Astrocyte of the cerebellum (primary cell): ENCODE data around the gene SERPINB11.
"Not testable (repeated sequence)": the region's sequence is repeated elsewhere in the genome, so short reads cannot be mapped to it uniquely, and the experiment has no call there.

Experiments
- DNase-seq: peaks from one replicate; pipeline ENCODE4 v3.0.0-alpha.2; 2011; ENCODE audit warnings: low read depth
- H3K4me3 ChIP-seq: 2 replicates; pipeline ENCODE4 v1.5.1; 2011; ENCODE audit warnings: mild to moderate bottlenecking, low read depth, low read length, moderate library complexity
- in situ Hi-C: cut with HindIII; loops from 2 replicates; pipeline ENCODE4 v1.10.0; 2017; ENCODE audit warnings: low sequenced_read_pairs
- TF ChIP-seq, protein P1 (sequence below): IDR thresholded peaks from 2 replicates; pipeline ENCODE4 v1.5.1; 2012; ENCODE audit warnings: low read length, low read depth, moderate library complexity, mild to moderate bottlenecking; ENCODE audit errors: missing control alignments

SERPINB11 gene

DNA sequence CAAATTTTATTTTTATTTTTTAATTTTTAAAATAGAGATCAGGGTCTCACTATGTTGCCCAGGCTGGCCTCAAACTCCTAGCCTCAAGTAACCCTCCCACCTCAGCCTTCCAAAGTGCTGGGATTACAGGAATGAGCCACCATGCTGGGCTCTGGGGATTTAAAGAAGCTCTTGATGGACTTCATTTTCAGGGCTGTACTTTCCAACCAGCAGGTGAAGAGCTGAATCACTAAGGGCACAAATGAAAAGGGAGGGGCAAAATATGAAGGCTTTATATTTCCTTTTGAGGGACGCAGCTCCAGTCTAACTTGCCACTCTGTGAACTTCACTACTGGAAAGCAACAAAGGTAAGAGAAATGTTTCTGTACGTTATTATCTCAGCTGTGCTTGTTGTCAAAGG is at the start of gene SERPINB11:
Gene SERPINB11 (plus strand): TSS at position 301 of the 400 bp plus-strand sequence. CDS start 7,234 bp downstream, outside the sequence.
- in situ Hi-C loops, result no loop called here

GRCh38 chr18:63658920-63659319 is 43.8 kb upstream of the SERPINB11 start:
- H3K4me3 ChIP-seq, DNase-seq, in situ Hi-C loops: not testable (repeated sequence)

More for the DNA sequence above, at the start of gene SERPINB11:
- TF ChIP-seq, protein P1, sequence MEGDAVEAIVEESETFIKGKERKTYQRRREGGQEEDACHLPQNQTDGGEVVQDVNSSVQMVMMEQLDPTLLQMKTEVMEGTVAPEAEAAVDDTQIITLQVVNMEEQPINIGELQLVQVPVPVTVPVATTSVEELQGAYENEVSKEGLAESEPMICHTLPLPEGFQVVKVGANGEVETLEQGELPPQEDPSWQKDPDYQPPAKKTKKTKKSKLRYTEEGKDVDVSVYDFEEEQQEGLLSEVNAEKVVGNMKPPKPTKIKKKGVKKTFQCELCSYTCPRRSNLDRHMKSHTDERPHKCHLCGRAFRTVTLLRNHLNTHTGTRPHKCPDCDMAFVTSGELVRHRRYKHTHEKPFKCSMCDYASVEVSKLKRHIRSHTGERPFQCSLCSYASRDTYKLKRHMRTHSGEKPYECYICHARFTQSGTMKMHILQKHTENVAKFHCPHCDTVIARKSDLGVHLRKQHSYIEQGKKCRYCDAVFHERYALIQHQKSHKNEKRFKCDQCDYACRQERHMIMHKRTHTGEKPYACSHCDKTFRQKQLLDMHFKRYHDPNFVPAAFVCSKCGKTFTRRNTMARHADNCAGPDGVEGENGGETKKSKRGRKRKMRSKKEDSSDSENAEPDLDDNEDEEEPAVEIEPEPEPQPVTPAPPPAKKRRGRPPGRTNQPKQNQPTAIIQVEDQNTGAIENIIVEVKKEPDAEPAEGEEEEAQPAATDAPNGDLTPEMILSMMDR, result no peak
- no peak for DNase-seq
- no peak within 1 kb of the TSS for H3K4me3 ChIP-seq

DNA sequence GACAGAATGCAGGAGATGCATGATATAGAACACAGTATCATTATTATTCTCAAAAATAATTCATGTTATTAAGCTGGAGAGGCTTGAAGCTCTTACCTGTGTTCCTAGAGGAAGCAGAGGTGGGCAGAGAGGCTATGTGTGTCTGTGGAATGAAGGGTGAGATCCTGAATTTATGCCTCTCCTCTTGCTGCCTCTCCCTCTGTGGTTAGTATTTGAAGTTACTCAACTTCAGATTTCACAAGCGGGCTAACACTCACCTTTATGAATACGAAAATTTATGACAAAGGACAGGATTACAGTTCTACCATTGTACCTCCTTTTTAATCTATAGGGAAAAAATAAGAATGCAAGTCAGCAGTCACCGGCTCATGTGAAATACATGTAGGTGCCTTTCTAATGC is 41.0 kb upstream of the SERPINB11 start, which contains the start of gene SERPINB3:
Gene SERPINB3 (minus strand): TSS at position 144 of the 400 bp plus-strand sequence. CDS start 677 bp downstream, outside the sequence.
- DNase-seq, H3K4me3 ChIP-seq, in situ Hi-C loops: not testable (repeated sequence)

- H3K4me3 ChIP-seq, result no peak overlapping the region
- in situ Hi-C loops, result no loop called here
- no peak for DNase-seq
- TF ChIP-seq, protein P1, result no peak
Observed at GRCh38 chr18:63664571-63664970, 38.2 kb upstream of the SERPINB11 start.

- in situ Hi-C loops, result no loop called here
- H3K4me3 ChIP-seq, result no peak overlapping the region
- DNase-seq, result no peak
- TF ChIP-seq, protein P1, result no peak
Observed at GRCh38 chr18:63676526-63677323, 26.0 kb upstream of the SERPINB11 start.

DNA sequence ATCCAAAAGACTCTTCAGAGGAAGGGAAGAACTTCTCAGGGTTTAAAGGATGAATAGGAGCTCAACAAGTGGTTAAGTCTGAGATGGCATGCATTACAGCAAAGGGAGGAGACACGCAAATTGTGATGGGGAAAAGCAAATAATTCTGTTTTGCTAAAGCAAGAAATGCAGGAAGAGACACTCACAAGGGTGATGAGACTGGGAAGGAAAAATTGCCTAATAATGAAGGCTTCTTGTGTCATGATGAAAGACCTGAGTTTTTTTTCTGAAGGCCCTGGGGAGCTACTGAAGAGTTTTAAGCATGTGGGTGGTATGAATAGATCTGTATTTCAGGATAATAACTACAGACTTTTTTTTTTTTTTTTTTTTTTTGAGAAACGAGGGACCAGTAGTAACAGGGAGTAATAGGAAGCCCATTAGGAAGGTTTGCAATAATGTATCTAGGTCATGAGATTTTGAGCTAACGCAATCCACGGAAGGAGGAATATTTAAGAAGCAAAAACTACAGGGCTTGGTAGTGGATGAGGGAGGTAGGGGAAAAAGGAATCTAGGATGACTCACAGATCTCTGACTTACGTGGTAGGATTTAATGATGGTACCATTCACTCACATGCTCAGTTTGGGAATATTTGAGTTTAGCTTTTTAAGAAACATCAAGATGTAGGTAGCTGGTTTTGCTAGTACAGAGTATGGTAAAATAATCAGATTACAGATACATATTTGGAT is 25.1 kb upstream of the SERPINB11 start:
- TF ChIP-seq, protein P1, result no peak

DNA sequence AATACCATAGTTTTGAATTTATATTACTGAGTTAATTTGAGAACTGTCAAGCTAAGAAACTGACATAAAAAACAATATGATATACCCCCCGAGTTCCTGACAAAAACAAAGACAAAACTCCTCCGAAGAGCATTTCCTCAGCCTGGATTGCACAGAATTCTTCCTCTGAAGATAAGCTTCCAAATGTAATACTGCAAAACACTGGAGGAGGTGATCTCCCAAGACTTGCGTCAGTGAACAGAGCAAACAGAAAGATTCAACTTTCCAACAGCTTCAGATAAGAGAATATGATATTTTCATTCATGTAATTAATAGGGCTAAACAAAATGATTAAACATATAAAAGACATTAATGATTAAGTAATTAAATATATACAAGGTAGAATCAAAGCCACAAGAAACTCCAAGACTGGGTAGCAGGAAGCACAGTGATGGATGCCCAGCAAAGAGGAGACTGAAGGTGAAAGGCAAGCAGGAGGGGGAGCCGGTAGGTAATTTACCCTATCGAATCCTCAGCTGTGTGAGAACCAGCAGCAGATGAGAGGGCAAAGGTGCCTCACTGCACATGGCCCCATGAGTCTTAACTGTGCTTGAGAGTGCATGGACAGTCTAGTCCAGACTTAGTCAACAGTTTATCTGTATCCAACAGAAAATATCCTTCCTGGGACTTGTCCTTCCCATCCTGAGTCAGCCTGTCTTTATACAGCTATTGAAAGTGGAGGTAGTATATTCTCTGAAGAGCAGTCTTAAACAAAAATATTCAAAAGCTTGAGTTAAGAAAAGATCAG is 22.7 kb upstream of the SERPINB11 start:
- DNase-seq, result no peak
- no peak overlapping the region for H3K4me3 ChIP-seq
- in situ Hi-C loops, result no loop called here
- TF ChIP-seq, protein P1, result no peak

More for the DNA sequence above, 25.1 kb upstream of the SERPINB11 start:
- in situ Hi-C loops, result no loop called here
- DNase-seq, result no peak
- no peak overlapping the region for H3K4me3 ChIP-seq
